Frontal cortex (tissue), 4 donors: ENCODE measurements around the gene CALCR. TPM values are rescaled to one million over a fixed set of nuclear protein-coding genes. Genes with fewer than 3 reads are reported as not detected.
A peak's percentile ranks its signal among the peaks of the same experiment; 100 is the strongest.

Experiments
- DNase-seq, 2 donors: peaks; one replicate each; pipeline ENCODE4 v3.0.0; 2012; ENCODE audit warnings: low spot score in 2 of 2
- FAIRE-seq: peaks from 2 replicates; lab custom pipeline; 2012; peaks lifted over from hg19 to GRCh38; lab: Jason Lieb, UNC
- total RNA-seq: library from RNA; depleted of rRNA; stranded (reverse); fragments of >200 nt; gene quantifications from one replicate; pipeline ENCODE4 v1.2.3, GENCODE V29; 2014
- donor health status: control.
- donor health status: control.
- donor health status: control.

Gene CALCR
- total RNA-seq, 1 donor from 2014 or later: under 0.01 TPM

DNA sequence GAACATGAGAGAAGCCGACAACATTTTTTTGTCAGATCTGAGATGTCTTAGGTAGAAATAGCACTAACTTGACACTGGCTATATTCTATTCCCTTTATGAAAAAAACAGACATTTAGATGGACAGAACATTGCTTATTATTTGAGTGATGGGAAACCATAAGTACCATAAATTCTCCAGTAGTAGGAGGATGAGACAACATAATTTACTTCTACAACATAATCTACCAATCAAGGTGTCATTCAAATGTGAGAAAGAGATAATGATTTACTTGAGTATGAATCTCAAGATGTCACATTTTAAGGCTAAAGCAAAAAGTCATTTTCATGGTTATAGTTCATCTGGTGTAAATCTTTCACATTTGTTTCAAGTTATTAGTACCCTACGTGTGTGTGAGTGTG, 110.8 kb downstream of the CALCR start:
- FAIRE-seq (no peak), DNase-seq (no peak)

DNA sequence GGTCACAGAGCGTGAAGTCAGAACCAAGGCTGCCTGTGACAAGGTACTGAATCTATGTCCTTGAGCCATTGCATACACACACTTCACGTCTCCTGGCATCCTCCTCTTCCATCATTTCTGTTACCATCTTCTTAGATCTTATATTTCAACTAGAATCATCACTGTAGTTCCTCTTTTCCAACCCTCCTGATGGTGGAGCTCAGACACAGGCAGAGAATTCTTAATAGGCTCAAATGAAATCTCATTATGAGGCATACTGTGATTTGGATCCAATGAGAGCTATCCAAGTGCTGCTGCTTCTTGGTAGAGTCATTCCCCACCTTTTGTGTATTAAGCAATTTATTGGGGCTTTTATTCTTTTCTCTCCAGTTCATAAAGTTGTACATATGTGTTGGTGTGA, 113.2 kb downstream of the CALCR start:
- DNase-seq (no peak), FAIRE-seq (no peak)

DNA sequence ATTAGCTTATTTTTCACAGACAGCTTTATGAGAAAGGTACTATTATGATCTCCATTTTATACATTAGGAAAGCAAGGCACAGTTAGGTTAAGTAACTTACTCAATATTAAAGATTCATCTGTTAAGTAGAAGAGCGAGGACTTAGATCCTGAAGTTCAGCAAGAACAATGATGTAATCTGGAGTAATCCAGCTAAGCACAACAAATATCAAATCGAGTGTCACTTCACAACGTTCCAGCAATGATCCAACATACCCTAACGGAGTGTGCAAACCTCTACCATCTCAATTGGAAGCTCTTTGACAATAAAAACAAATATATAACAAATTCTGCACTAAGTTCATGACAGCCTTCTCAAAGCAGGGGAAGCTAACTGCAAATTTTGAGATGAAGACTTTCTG, 121.3 kb downstream of the CALCR start:
- DNase-seq (no peak), FAIRE-seq (no peak)

DNA sequence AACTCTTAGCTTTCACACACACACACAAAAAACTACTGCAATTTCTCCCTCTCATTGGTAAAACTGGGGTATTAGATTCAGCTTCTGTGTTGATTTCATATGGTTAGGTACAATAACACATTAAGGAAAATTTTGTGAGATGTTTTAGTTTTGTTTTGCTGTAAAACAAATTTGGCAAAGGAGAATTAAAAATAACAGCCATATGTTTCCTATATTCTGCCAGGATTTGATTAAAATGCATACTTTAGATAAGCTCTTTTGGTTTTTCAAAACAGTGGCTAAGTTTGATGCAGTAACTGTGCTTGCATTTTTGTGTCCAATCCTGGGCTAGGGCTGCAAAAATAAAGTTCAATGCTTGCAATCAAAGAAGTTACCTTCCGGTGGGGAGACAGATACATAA, 126.3 kb downstream of the CALCR start:
- DNase-seq: no peak
- no peak for FAIRE-seq

DNA sequence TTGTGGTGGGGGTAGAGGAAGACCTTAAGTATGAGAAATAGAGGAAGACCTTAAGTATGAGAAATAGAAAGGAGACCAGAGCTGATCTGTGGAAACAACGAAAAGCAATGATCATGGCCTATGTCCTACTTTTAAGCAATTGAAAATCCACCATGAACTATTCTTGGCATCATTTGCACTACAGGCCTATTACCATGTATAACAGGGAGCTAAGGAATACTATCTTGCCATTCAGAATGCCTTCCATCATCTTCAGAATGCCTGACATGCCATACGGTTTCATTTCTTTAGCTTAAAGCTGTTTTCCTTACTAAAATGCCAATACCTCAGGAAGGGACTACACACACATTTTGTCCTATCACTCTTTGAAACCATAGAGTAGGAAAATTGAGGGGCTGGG, 127.0 kb downstream of the CALCR start:
- DNase-seq (no peak), FAIRE-seq (no peak)

DNA sequence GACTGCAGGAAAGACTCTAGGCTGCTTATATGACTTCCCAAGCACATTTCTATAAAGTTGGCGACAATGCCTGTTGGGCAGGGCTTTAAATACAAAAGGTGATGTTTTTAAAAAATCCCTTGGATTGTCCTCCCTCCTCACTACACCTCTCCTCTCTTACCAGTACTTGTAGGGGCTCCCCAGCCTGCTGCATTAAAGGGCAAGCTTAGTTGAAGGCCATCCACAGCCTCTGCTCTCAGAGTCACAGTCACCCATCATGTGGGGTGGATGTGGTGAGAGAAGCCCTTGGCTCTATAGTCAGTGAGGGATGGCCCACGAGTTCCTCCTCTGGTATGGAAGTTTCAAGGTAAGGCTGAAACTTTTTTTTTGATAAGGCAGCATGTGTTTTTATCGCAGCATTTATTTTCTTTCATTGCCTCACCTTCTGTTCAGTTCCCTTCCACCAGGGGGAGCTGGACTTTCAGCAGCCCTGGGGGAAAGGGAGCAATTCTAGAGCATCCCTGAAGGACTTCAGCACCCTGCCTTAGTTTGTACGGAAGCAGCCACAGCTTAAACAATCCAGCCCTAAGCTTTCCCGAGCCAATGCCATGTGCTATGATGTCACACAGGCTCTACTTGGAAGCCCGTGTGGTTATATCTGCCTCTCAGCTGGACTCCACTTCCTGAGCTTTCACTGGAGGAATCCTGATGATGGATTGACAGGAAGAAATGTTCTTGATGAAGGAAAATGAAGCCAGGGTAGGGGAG, 131.9 kb downstream of the CALCR start:
- FAIRE-seq: no peak

DNA sequence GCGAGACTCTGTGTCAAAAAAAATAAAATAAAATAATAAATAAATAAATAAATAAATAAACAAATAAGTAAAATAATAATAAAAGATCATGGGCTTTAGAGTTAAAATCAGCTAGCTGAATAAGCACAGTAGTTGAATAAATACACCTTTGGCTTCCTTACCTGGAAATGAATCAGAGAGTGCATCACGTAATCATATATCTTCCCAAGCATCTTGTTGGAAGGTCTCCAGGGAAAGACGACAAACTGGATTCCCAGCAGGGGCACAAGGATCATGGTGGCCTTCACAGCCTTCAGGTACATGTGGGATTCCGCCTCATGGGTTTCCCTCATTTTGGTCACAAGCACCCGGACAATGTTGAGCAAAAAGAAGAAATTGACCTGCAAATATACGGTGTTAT, 138.7 kb downstream of the CALCR start:
- DNase-seq (no peak), FAIRE-seq (no peak)

More for the DNA sequence above, 131.9 kb downstream of the CALCR start:
- DNase-seq: no peak

DNA sequence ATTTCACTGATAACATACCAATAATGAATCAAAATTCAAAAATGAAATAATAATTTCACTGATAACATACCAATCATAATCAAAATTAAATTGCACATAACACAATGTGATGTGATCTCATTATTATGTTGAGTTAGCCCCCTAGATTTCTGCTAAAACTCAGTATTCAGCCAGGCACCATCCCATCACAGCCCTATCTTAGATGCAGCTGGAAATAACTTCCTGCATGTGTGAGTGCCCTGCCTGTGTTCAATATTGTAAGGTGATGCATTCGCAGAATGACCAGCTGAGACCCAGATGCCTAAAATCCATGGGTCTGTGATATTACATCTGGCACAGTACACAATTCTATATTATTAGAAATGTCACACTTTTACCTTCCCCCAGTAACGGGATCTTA, 142.4 kb downstream of the CALCR start:
- DNase-seq (no peak), FAIRE-seq (no peak)

DNA sequence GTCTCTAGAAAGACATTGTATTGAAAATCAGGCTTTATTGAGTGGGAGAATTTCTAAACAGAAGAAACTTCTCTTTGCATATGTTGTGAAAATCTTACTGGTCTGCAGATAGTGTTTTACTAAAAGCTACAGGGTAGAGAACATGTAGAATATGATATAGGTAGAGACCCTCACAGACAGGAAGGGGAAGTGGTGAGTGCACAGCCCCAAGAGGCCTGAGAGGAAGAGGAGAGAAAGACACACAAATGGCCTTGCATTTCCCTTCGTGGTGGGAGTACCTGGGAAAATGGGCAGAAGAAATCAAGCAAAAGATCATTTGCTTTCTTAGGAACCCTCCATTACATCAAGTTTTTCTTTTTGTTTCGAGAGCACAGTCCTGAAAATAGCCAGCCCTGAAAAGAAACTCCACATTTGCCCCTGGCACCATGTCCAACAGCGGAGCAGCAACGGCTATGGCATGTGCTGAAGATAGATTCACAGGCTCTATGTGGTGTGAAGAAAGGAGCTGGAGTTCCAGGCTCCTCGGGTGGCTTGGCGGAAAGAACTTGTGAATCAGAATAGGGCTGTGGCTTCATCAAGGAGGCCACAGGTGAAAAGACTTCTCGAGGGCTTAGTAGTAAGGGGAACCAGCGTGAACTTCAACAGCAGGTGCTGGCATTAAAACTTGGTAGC, 143.5 kb downstream of the CALCR start:
- FAIRE-seq (no peak), DNase-seq (no peak)

DNA sequence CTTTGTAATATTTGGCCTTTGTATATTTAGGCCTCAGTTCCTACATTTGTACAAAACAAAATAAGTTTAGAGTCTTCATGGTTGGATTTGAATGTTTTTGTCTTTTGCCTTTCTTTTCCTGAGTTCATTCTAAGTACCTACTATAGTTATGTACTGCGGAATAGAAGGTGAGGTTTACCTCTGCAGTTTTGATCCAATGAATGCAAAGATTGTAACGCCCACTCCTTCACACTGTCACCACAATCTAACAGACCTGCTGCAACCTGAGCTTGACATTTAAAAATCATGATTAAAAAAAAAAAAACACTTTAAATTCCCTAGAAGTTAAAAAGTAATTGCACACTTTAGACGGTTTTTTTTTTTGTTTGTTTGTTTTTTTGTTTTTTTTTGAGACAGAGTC, 145.0 kb downstream of the CALCR start:
- FAIRE-seq: no peak
- no peak for DNase-seq

DNA sequence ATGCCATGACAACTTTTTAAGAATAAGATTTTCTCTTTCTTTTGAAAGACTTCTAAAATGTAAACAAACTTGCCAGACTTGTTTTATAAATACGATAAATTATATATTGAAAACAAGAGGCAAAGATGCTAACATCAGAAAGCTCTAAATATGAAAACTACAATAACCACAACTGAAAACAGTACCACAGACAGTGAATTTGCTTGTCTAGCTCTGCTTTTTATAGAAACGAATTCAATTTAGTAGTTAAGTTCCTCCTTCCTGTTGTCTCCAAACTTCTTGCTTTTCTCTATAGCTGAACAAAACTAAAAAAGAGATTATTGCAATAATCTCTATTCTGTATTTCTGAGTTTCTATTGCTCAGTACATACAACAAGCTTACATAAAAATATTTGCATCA, 147.4 kb downstream of the CALCR start:
- DNase-seq (no peak), FAIRE-seq (no peak)

DNA sequence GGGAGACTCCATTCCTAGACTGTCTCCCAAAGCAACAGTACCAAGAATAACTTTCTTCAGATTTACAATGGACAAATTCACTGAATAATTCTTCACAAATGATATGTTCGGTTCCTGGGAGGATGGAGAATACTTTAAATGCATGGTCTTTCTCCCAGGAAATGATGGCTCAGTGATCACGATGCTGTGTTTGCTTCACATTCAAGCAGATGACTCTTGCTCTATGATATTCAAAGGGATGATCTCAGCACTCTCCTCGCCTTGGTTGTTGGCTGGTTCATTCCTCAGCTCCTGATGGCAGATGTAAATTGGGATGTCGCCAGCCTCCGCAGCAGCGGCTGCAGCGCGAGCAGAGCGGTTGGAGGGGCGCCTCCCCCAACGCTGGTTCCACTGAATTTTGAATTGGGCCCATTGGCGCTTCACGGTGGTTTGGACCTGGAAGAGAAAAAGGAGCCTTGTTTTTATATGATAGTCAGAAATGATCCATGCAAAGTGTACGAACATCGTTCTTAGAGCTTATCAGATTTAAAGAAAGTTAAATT, 148.3 kb downstream of the CALCR start:
- DNase-seq (no peak), FAIRE-seq (no peak)

DNA sequence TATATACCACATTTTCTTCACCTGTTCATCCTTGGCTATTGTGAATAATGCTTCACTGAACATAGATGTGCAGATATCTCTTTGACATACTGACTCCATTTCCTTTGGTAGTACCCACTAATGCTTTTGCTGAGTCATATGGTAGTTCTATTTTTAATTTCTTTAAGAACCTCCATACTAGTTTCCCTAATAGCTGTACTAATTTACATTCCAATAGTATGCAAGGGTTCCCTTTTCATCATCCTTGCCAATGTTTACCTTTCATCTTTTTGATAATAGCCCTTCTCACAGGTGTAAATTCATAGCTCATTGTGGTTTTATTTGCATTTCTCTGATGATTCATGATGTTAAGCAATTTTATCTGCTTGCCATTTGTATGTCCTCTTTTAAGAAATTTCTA, 159.9 kb downstream of the CALCR start:
- no peak for DNase-seq
- FAIRE-seq: no peak

DNA sequence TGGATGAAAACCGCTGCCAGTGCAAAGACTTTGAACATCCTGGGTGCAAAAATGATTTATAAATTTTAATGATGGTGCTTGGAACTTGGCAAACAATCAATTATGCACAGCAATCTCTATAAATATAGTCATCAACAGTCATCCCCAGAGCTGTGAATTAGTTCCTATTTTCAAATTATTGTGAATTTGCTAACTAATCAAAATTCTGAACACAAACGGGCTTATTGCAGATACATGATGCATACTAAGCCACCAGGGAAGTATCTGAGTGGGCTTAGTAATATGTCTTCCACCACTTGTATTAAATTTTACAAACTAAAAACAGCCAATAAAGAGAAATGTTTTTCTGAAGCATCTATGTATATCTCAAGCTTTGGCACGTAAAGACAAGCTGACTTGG, 165.2 kb downstream of the CALCR start:
- no peak for DNase-seq
- FAIRE-seq: no peak

DNA sequence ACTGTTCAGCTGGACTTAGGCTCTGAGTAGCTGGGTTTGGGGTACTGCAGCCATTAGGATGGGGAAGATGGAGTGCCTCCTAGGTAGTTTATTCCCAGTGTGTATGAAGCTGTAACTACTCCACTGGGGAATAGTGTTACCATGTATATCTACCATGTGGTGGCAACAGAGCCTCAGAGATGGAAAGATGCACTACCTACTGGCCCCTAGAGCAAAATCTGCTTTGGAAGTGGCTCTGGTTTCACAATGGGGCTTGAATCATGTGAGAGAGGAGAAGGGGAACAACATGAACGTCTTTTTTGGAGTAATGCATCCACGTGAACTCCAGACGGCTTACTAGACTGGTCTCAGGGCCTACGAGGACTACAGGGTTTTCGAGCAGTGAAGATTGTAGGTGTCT, 167.3 kb downstream of the CALCR start:
- FAIRE-seq (no peak), DNase-seq (no peak)

DNA sequence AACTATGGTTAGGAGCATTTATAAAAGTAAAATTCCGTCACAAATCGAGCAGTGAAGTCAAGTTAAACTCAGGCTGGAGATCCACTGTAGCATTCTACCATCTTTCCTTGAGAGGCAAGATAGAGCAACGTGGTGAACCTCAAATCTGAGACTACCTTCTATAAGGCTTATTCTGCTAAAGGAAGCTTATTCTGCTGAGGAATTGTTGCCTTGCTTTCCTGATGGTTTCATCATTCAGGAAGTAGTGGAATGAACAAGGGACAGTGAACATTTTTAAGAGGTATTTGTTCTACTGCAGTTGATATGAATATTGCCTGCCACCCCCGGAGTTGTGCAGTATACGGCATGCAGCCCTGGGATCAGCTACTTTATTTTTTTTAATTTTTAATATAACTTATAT, 171.6 kb downstream of the CALCR start:
- DNase-seq (no peak), FAIRE-seq (no peak)

DNA sequence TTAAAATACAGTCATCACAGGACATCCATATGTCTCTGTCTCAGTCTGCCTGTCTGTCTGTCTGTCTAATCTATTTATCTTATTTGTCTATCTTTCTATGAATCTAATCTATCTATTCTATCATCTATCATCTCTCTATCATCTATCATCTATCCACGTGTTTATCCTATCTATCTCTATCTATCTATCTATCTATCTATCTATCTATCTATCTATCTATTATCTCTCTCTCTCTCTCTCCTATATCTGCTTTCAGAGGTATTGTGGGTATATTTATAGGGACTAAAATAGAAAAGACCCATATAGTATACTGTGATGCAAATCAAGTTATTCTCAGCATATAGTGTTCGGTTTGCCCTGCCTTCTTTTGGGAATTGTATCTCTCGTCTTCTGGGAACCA, 174.9 kb downstream of the CALCR start:
- FAIRE-seq (no peak), DNase-seq (no peak)

DNA sequence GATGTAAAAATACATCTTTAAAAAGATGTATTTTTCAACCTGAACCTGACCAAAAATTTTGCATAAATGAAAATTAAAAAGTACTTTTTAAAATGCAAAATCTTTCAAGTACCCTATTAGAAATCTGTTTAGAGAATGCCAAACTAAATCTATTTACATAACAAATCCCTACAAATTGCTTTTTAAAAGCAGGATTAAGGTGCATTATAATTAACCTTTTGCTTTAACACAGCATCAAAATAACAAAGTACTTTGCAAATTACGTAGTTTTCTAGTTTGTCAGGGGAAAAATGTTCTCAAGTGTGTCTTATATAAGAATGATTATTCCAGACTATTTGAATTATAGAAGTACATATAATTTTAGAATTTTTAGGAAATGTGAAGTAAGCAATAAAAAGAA, 181.5 kb downstream of the CALCR start:
- DNase-seq (no peak), FAIRE-seq (peak; percentile 43)

DNA sequence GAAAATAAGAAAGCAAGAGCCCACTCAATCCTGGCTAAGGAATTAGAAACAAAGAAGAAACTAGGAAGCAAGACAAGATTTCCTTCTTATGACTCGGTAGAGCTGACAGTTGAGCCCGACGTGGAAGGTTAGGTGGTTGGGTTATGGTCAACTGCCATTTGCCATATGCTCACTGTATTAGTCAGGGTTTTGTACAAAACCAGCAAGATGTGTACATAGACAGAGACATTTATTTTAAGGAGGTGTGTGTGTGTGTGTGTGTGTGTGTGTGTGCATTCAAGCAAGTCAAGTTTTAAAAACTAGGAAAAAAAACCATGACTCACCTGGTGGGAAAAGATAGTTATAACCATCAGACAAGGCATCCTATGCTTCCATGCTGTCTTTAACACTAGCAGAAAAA, 183.9 kb downstream of the CALCR start:
- DNase-seq (no peak), FAIRE-seq (no peak)

DNA sequence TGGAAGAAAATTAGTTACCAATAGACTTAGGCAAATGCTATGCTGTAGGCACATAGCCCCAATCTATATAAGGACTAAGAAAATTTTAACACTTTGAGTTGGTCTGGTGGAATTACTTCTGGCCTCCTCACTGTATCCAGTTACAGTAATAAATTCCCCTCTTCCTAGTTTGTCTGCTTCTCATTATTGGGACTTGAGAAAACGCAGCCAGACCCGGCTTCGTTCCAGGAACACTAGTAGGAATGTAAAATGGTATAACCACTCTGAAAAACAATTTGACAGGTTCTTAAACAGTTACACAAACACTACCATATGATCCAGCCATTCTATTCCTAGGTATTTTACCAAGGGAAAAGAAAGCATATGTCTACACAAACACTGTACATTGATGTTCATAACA, 192.2 kb downstream of the CALCR start:
- no peak for DNase-seq

DNA sequence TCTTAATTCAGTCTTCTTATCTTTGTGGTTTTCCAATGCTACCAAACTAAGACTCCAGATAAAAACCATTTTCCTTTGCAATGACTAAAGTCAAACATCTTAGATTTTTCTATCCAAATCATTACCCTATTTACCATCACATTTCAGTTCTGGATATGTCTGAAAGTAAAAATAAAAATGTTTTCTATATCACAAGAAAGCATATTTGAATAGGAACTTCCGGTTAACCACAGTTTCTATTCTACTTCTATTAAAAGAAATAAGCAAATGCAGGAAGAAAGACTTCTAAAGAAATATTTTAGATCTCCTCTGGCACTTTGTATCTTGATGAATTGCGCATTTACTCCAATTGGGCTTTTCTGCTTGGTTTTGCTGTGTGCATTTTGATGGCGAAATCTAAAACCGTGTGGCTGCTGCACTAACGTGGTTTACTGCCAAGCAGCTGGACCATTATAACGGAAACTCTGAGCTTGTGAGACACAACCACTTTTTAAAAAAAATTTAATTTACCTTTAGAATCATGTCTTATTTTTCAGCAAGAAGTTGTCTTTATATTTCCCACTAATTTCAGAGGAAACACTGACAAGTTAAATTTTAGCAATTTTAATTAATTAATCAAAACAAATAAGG, 196.3 kb downstream of the CALCR start:
- FAIRE-seq: no peak
- no peak for DNase-seq

More for the DNA sequence above, 192.2 kb downstream of the CALCR start:
- no peak for FAIRE-seq
